ENCODE data around the gene PTPN21. TPM values are rescaled to one million over a fixed set of nuclear protein-coding genes. Genes with fewer than 3 reads are reported as not detected.
A peak's percentile ranks its signal among the peaks of the same experiment; 100 is the strongest.

PTPN21 gene
- polyA plus RNA-seq, 2 of the 4 experiments (the other 2 are of a cell fraction) = 6.5 to 8.3 TPM

DNA sequence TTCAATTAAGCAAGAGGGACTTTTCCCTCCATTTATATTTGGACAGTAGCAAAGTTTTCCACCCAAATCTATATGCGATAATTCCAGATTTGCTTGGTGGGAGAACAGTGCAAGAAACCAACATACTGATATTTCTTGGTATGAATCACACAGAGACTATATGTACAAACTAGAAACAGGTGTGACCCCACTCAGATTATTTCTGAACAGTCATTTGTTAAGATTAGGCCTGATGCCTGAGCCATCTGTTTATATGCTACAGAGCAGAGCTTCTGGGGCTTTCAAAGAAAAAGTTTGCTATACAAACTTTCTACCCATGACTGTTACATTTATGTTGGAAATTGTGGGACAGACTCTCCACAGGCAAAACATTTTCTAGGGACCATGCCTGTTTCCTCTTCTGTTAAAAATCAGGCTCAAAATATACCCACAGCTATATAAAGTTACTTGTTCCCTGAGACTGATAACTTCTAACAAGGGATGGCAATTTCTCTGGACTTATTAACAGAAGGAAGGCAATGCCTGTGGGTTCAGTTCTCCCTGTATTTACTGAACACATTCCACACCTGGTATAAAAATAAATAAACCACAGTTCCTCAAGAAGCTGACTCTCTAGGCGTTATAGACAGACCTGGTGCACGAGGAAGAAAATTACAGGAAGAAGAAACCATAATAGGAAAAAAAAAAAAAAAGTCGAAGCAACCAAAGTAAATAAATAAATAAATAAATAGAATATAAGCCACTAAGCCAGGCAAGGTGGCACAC lies 8.0 kb downstream of the PTPN21 start (continued):
- TF ChIP-seq, protein P1, sequence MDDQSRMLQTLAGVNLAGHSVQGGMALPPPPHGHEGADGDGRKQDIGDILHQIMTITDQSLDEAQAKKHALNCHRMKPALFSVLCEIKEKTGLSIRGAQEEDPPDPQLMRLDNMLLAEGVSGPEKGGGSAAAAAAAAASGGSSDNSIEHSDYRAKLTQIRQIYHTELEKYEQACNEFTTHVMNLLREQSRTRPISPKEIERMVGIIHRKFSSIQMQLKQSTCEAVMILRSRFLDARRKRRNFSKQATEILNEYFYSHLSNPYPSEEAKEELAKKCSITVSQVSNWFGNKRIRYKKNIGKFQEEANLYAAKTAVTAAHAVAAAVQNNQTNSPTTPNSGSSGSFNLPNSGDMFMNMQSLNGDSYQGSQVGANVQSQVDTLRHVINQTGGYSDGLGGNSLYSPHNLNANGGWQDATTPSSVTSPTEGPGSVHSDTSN (IDR thresholded peaks at IDR 0.05) = no peak

DNA sequence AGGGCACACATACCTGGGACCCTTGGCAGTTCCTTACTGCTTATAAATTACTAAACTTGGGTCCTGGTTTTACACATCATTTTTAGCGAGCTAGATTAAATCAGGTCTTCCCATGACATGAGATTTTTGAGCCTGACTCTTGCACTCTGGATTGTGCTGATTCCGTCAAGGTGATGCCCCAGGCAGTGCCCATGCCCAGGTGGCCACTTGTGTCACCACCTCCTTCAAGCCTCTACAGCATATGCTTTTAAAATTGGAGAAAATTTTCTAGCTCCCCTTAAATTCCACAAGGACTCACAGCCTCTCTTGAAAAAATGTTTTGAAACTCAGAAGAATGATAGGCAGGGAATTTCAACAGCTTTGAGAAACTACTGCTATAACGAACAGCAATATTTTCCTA lies 9.6 kb downstream of the PTPN21 start:
- ATAC-seq = no peak
- Histone ChIP-seq H3K4me1 (peaks cover 28% of the 10 kb centered on the region), H3K4me3 (no peak overlapping the region), H3K4me2 (no peak overlapping the region), H3K27ac (no peak overlapping the region), H3K9me3 (no peaks in the 10 kb centered on the region)
- no peak for DNase-seq (ENCODE audit: low read depth in 1 of 2, low spot score in 1 of 2)
- POLR2A ChIA-PET = no interaction called here
- TF ChIP-seq TP53 (CRISPR knock-in tag; IDR thresholded peaks at IDR 0.05) (no peak), JUNB (IDR thresholded peaks at IDR 0.05) (no peak), KDM5A (IDR thresholded peaks at IDR 0.05) (no peak), RCOR1 (IDR thresholded peaks at IDR 0.05; ENCODE audit: low read depth, low read length) (no peak), KDM1A (IDR thresholded peaks at IDR 0.05; ENCODE audit: low read depth) (no peak), RNF2 (IDR thresholded peaks at IDR 0.05; ENCODE audit: borderline replicate concordance, low read depth) (no peak), SMC3 (IDR thresholded peaks at IDR 0.05) (no peak)
- TF ChIP-seq, protein P2, sequence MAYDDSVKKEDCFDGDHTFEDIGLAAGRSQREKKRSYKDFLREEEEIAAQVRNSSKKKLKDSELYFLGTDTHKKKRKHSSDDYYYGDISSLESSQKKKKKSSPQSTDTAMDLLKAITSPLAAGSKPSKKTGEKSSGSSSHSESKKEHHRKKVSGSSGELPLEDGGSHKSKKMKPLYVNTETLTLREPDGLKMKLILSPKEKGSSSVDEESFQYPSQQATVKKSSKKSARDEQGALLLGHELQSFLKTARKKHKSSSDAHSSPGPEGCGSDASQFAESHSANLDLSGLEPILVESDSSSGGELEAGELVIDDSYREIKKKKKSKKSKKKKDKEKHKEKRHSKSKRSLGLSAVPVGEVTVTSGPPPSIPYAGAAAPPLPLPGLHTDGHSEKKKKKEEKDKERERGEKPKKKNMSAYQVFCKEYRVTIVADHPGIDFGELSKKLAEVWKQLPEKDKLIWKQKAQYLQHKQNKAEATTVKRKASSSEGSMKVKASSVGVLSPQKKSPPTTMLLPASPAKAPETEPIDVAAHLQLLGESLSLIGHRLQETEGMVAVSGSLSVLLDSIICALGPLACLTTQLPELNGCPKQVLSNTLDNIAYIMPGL (CRISPR knock-in tag; IDR thresholded peaks at IDR 0.05; ENCODE audit: borderline replicate concordance) = no peak
- TF ChIP-seq, protein P3, sequence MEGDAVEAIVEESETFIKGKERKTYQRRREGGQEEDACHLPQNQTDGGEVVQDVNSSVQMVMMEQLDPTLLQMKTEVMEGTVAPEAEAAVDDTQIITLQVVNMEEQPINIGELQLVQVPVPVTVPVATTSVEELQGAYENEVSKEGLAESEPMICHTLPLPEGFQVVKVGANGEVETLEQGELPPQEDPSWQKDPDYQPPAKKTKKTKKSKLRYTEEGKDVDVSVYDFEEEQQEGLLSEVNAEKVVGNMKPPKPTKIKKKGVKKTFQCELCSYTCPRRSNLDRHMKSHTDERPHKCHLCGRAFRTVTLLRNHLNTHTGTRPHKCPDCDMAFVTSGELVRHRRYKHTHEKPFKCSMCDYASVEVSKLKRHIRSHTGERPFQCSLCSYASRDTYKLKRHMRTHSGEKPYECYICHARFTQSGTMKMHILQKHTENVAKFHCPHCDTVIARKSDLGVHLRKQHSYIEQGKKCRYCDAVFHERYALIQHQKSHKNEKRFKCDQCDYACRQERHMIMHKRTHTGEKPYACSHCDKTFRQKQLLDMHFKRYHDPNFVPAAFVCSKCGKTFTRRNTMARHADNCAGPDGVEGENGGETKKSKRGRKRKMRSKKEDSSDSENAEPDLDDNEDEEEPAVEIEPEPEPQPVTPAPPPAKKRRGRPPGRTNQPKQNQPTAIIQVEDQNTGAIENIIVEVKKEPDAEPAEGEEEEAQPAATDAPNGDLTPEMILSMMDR (IDR thresholded peaks at IDR 0.05) = no peak
- CTCF ChIA-PET = no interaction called here
- WGBS (ENCODE audit: missing lambda C conversion rate) = 94% methylated on average over 3 of the region's 3 CpGs
- FAIRE-seq = no peak

DNA sequence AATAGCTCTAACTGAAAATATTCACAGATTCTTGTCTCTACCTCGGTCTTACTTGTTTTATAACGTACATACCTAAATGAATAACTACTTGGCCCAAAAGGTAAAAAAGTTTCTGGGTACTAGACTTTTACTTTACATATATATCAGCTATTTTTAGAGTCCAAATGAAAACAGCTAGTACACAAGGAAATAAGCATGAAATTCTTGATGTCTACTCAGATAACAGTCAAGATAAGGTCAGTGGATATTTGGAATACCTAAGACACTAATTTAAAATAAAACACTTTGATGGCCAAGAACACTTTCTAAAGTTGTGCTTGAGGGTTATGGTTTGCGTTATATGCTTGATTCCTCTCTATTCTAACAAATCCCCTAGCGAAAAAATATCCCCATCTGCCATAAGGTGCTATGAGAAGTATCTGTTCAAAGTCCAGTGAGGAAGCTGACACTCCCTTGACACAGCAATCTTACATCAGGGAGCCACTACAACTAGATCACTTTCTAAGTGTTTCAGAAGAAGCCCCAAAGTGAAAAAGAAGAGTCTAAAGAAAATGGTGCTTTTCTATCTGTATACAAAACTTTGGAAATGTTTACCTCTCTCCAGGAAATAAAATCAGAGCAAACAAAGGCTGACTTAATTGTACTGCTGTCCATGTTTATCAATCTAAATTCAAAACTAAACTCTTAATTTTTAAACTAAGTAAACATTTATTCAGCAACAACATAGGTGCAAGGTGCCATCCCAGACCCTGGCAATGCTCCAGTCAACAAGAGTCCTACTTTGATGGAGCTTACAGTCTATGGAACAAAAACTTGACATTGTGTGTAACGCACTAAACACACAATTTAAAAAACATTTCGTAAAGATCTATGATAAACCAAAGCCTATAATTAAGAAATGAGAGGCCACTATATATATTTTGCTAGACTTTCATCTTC lies 11.7 kb downstream of the PTPN21 start:
- ChIA-PET POLR2A (no interaction called here), CTCF (interaction anchor here (1.0 to 1.6 kb wide), 3 partner anchors 14 to 24 kb away, joined by 3 to 4 read pairs (median 3); no protein-coding TSS in a partner anchor)
- no peaks in the 10 kb centered on the region for H3K9me3 ChIP-seq
- peak in 1 of 2 experiments; percentile 83; a peak in 4 of 6 replicates for ATAC-seq
- peaks cover 28% of the 10 kb centered on the region for H3K4me1 ChIP-seq
- DNase-seq (ENCODE audit: low read depth in 1 of 2, low spot score in 1 of 2) = peak in 1 of 2 experiments; percentile 58
- H3K4me3 ChIP-seq = no peak overlapping the region
- peak overlapping the region; percentile 63 for H3K4me2 ChIP-seq
- 63% methylated on average over 6 of the region's 6 CpGs for WGBS (ENCODE audit: missing lambda C conversion rate)
- H3K27ac ChIP-seq = peak overlapping the region; percentile 45 to 49; a peak in 3 of 6 replicates
- FAIRE-seq = no peak
- TF ChIP-seq ZFP36 (IDR thresholded peaks at IDR 0.05; ENCODE audit: borderline replicate concordance, partially characterized antibody) (no peak), TP53 (CRISPR knock-in tag; IDR thresholded peaks at IDR 0.05) (no peak), CHD2 (IDR thresholded peaks at IDR 0.05; ENCODE audit: low read length, partially characterized antibody) (no peak), JUNB (IDR thresholded peaks at IDR 0.05) (no peak), FOXS1 (CRISPR knock-in tag; IDR thresholded peaks at IDR 0.05) (no peak), NFE2L2 (conservative IDR thresholded peaks at IDR 0.05; ENCODE audit: low read length) (no peak), RAD21 (conservative IDR thresholded peaks at IDR 0.05 in 1 of 2, IDR thresholded peaks at IDR 0.05 in 1 of 2) (no peak)
- TF ChIP-seq, protein P4, sequence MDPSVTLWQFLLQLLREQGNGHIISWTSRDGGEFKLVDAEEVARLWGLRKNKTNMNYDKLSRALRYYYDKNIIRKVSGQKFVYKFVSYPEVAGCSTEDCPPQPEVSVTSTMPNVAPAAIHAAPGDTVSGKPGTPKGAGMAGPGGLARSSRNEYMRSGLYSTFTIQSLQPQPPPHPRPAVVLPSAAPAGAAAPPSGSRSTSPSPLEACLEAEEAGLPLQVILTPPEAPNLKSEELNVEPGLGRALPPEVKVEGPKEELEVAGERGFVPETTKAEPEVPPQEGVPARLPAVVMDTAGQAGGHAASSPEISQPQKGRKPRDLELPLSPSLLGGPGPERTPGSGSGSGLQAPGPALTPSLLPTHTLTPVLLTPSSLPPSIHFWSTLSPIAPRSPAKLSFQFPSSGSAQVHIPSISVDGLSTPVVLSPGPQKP (IDR thresholded peaks at IDR 0.05; ENCODE audit: low read depth, low read length) = no peak
- TF ChIP-seq, protein P5, sequence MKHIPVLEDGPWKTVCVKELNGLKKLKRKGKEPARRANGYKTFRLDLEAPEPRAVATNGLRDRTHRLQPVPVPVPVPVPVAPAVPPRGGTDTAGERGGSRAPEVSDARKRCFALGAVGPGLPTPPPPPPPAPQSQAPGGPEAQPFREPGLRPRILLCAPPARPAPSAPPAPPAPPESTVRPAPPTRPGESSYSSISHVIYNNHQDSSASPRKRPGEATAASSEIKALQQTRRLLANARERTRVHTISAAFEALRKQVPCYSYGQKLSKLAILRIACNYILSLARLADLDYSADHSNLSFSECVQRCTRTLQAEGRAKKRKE (CRISPR knock-in tag; IDR thresholded peaks at IDR 0.05; ENCODE audit: low read depth) = no peak
- TF ChIP-seq, protein P6, sequence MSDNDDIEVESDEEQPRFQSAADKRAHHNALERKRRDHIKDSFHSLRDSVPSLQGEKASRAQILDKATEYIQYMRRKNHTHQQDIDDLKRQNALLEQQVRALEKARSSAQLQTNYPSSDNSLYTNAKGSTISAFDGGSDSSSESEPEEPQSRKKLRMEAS (IDR thresholded peaks at IDR 0.05) = no peak
- TF ChIP-seq, protein P7, sequence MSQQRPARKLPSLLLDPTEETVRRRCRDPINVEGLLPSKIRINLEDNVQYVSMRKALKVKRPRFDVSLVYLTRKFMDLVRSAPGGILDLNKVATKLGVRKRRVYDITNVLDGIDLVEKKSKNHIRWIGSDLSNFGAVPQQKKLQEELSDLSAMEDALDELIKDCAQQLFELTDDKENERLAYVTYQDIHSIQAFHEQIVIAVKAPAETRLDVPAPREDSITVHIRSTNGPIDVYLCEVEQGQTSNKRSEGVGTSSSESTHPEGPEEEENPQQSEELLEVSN (IDR thresholded peaks at IDR 0.05; ENCODE audit: borderline replicate concordance, low read depth) = no peak
- TF ChIP-seq, protein P2 (CRISPR knock-in tag; IDR thresholded peaks at IDR 0.05; ENCODE audit: borderline replicate concordance) = no peak
